SK-MEL-5 (cell line): ENCODE results near the gene CAT. TPM values are rescaled to one million over a fixed set of nuclear protein-coding genes. Genes with fewer than 3 reads are reported as not detected.
"Not testable (repeated sequence)": the region's sequence is repeated elsewhere in the genome, so short reads cannot be mapped to it uniquely, and the experiment has no call there.

Source experiments
- DNase-seq: peaks from one replicate; pipeline ENCODE4 v3.0.0-alpha.2; 2016; ENCODE audit warnings: low read depth, low spot score
- in situ Hi-C: cut with HindIII; loops from 2 replicates; pipeline ENCODE4 v1.10.0; 2016; ENCODE audit warnings: low sequenced_read_pairs, high pct_unique_total_duplicates, low pct_unique_long_range_greater_than_20kb
- total RNA-seq: library from RNA; depleted of rRNA; stranded (reverse); fragments of >200 nt; shearing (Covaris generic); gene quantifications from 2 replicates; pipeline ENCODE4 v1.2.3, GENCODE V29; 2014

Gene CAT
- total RNA-seq, 1 experiment from 2014 or later: 105 TPM

DNA sequence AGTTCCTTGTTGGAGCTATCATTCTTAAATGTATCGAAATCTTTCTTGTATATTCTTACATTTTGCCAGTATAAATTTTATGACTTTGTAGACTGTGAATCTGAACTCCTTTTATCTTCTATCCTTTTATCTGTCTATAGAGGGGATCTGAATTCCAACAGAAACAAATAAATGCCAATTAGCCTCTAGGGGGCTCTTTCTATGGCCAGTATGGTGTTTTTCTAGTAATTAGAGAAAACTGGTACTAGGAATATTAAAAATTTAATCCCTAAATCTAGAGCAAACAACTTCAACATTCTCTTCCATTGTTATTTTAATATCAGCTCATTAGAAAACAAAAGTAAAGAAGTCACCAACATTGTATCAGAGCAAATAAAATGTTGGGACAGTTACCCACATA, 21.5 kb upstream of the CAT start:
- no peak for DNase-seq
- in situ Hi-C loops: no loop called here

DNA sequence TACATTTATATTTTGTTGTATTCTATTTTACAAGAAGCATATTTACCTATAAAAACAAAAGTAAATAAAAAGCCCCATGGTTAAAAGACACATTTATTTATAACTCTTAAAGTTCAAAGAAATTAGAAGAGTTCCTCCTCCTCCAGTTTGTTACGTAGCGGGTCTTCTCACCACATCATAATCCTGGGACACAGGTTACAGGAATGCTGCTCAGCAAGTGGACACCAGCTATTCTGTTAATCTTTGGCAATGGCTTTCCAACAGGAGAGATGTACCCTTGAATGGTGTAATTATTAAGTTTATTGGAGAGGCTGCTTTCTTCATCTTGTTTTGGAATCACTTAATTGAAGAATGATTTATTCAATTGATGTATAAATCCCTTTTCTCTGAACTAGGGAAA, 19.6 kb upstream of the CAT start:
- in situ Hi-C loops: no loop called here
- DNase-seq: no peak

- DNase-seq: no peak
- in situ Hi-C loops: no loop called here
Measured at GRCh38 chr11:34423300-34423699, 15.4 kb upstream of the CAT start.

- in situ Hi-C loops: not testable (repeated sequence)
Measured at GRCh38 chr11:34424826-34425225, 13.9 kb upstream of the CAT start.

DNA sequence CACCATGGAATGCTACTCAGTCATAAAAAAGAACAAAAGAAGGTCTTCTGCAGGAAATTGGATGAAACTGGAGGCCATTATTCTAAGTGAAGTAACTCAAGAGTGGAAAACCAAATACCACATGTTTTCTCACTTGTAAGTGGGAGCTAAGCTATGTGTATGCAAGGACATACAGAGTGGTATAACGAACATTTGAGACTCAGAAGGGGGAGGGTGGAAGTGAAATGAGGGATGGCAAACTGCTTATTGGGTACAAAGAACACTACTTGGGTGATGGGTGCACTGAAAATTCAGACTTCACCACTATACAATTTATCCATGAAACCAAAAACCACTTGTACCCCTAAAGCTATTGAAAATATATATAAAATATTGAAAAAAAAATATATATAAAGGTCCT, 13.4 kb upstream of the CAT start:
- no peak for DNase-seq
- in situ Hi-C loops: no loop called here

More at GRCh38 chr11:34424826-34425225, 13.9 kb upstream of the CAT start:
- DNase-seq: not testable (repeated sequence)

DNA sequence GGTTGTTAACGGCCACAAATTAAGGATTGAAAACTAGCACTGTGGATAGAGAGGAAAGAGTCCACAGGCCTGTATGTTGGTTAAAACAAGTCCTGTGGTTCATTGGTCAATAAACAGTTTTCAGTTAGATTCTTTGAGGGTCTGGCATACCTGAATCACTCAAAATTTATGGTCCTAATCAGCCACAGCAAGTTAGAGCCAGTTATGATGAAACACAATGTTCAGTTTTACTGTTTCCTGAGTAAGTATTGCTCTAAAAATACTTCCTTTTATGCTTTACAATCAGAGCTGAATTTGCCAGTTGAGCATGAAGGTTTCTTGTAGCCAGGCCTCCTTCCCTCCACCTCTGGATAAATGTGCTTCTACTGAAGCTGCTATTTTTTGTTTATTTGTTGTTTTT, 12.9 kb upstream of the CAT start:
- in situ Hi-C loops: no loop called here
- DNase-seq: no peak

GRCh38 chr11:34426766-34427185, 12.0 kb upstream of the CAT start:
- no peak for DNase-seq
- in situ Hi-C loops: no loop called here

DNA sequence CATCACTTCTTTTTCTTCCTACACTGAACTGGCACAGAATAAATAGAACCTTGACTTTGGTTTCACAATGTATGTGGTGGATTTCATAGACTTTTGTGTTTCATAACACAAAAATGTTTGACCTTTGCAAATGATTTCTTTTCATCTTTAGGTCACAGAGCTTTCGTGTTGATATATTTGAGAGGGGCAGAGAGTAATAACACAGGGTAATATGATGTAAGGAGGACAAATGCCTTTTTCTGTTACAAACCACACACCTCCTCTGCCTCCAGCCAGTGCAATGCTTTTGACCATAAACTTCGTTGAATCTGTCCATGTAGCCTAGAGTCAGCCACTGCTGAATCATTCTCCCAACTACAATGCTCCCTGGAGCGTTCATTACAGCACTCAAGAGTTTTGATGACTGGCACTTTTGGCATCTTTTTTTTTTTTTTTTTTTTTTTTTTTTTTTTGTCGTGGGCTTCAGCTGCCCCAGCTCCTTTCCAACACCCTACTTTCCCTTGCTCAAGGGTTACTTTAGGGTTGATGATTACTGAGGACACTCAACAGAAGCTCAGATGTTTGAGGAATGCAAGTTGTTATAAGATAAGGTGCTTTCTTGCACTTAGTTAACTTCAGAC, 11.4 kb upstream of the CAT start:
- in situ Hi-C loops: no loop called here
- peak; percentile 88 for DNase-seq

DNA sequence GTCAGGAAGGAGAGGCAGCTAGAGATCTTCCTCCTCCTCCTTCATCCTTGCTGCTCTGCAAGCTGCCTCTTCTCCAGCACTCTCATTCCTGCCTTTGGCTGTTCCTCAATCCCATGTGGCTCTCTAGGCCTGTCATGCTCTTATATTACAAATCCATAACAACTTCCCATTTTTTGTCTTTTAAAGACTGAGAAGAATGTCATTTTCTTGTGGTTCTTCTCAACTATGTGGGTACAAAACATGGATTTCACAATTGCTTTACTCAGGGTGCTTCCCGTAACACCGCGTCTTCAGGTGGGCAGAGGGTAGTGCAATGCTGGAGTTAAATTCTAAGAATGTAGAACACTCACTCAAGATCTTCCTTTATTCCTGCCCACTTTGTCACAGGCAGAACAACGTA, 6.8 kb upstream of the CAT start:
- DNase-seq: no peak
- in situ Hi-C loops: no loop called here

DNA sequence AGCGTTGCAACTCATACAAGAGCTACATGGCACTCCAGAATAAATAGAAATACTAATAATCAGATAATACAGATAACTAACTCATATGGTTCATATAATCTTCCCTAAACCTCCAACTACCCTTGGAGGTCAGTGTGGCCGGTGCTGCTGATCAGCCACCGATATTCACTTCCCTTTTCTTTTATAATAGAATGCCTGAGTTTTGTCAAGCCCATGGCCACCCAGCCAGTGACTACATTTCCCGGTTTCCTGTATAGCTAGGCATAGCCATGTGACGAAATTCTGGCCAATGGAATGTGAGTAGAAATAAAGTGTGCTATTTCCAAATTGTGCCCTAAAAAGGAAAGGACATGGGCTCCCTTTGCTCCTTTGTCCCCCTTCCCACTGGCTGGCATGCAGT, 5.9 kb upstream of the CAT start:
- no peak for DNase-seq
- in situ Hi-C loops: no loop called here

DNA sequence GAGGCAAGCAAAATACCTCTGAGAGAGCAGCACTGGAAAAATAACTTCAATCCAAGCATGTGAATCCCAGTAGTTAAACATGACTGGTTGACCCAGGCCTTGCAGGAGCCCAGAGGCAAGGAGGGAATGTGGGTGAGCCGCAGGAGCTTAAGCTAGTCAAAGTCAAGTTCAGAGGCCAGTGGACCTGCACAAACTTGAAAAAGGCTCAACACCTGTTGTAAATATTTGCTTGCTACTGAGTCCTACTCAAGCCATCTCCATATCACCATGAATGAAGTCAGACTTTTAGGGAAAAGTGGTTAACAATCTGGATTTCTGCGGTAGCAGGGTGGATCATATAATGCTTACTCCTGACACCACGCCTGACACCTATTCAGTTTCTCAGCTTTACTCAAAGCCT, 4.8 kb upstream of the CAT start:
- in situ Hi-C loops: no loop called here

DNA sequence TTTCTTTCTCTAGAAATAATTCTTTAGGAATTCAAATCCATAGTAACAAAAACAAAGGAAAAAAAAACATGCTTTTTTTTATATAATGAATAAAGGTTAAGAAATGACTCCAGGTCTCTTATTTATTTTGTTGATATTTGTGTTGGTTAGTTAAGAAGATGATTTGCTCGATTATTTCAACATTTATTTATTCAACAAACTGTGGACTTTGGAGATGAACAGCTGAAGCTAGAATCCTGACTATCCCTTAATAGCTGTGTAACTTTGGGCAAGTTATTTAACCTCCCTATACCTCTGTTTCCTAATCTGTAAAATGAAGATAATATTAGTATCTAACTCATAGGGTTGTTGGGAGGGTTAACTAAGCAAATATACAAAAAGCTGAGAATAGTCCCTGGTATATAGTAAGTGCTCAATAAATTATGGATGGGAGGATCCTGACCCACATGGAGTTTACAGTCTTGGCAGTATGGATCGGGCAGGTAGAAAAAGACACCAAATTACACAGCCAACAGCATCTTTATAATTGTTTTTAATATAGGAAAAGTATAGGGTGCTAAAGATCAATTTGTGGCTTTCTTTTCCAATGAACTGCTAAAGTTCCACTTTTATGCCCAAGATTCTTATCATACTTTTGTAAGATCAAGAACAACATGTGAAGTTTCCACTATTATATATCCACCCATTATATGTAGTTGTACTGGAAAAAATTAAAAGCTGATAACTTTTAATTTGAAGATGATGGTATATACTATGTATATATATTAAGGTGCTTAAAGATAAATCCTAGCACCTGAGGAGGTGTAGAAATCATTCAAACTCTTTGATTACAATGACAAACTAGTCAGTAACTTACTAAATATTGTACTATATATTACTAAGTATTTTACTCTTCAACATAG, 1.3 kb upstream of the CAT start:
- DNase-seq: no peak
- in situ Hi-C loops: no loop called here

More for the DNA sequence above, 4.8 kb upstream of the CAT start:
- DNase-seq: no peak

GRCh38 chr11:34439610-34440198, 970 bp downstream of the CAT start:
- in situ Hi-C loops: no loop called here
- no peak for DNase-seq

GRCh38 chr11:34441814-34442213, 3.1 kb downstream of the CAT start:
- in situ Hi-C loops: no loop called here
- DNase-seq: no peak

GRCh38 chr11:34443136-34443535, 4.4 kb downstream of the CAT start:
- in situ Hi-C loops: no loop called here
- no peak for DNase-seq

GRCh38 chr11:34444428-34444827, 5.7 kb downstream of the CAT start:
- no peak for DNase-seq
- in situ Hi-C loops: no loop called here

DNA sequence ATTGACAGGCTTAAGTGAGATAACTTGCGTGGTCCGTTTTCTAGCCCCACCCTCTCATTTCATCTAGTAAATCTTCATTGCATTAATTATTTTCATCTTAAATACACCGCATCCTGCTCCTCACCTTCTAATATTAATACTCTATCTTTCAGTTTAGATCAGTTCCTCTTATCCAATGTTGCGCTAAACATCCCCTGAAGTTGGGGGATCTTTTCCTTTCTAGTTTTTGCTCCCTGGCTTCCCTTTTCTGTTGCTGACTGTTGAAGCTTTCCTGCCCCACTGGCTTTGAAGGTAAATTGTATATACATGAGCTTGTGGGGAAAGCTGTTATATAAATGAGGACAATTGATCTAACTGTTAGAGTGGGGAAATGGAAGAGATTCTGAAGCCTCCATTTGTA, 7.2 kb downstream of the CAT start:
- in situ Hi-C loops: no loop called here
- DNase-seq: no peak

GRCh38 chr11:34446386-34446785, 7.7 kb downstream of the CAT start:
- in situ Hi-C loops: no loop called here
- DNase-seq: no peak

- no peak for DNase-seq
- in situ Hi-C loops: no loop called here
Measured at GRCh38 chr11:34447044-34447443, 8.3 kb downstream of the CAT start.
